COLO668 (cell line): ENCODE measurements around the gene PTBP1.
"Not testable (repeated sequence)": the region's sequence is repeated elsewhere in the genome, so short reads cannot be mapped to it uniquely, and the experiment has no call there.

ENCODE experiments used
- DNase-seq: peaks from one replicate; lab custom pipeline; 2025; ENCODE audit not compliant: unreplicated experiment; lab: John Stamatoyannopoulos, UW

The PTBP1 gene

GRCh38 chr19:807627-808422 lies 10.6 kb downstream of the PTBP1 start:
- DNase-seq, result no peak

GRCh38 chr19:808423-808775 lies 11.1 kb downstream of the PTBP1 start:
- DNase-seq, result no peak

- no peak for DNase-seq
Measured at GRCh38 chr19:810077-810855, 13.0 kb downstream of the PTBP1 start.

- no peak for DNase-seq
Measured at GRCh38 chr19:810883-811489, 13.7 kb downstream of the PTBP1 start.

GRCh38 chr19:811506-812048 lies 14.3 kb downstream of the PTBP1 start:
- DNase-seq, result no peak

DNA sequence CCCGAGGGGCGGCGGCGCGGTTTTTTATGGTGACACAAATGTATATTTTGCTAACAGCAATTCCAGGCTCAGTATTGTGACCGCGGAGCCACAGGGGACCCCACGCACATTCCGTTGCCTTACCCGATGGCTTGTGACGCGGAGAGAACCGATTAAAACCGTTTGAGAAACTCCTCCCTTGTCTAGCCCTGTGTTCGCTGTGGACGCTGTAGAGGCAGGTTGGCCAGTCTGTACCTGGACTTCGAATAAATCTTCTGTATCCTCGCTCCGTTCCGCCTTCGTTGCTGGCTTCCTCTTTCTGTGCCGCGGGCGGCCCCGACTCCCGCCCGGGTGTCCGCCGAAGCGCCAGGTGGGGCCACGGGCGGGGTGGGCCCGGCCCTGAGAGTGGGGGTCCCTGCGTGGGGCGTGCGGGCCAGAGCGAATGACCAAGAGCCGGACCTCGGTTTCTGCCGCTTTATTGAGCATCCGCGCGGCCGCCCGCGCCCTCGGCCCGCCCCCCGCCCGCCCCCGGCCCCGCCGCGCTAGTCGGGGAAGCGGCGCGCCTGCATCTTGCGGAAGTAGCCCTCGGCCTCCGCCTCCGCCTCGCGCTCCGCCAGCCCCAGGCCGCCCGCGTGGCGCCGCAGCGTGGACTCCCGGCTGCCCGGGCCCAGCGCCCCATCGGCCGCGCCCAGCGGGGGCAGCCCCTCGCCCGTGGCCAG lies 14.9 kb downstream of the PTBP1 start:
- DNase-seq, result no peak

GRCh38 chr19:812747-813218 lies 15.5 kb downstream of the PTBP1 start:
- DNase-seq, result no peak

GRCh38 chr19:813219-814151 lies 16.2 kb downstream of the PTBP1 start:
- no peak for DNase-seq

- no peak for DNase-seq
Measured at GRCh38 chr19:814152-815078, 17.2 kb downstream of the PTBP1 start.

DNA sequence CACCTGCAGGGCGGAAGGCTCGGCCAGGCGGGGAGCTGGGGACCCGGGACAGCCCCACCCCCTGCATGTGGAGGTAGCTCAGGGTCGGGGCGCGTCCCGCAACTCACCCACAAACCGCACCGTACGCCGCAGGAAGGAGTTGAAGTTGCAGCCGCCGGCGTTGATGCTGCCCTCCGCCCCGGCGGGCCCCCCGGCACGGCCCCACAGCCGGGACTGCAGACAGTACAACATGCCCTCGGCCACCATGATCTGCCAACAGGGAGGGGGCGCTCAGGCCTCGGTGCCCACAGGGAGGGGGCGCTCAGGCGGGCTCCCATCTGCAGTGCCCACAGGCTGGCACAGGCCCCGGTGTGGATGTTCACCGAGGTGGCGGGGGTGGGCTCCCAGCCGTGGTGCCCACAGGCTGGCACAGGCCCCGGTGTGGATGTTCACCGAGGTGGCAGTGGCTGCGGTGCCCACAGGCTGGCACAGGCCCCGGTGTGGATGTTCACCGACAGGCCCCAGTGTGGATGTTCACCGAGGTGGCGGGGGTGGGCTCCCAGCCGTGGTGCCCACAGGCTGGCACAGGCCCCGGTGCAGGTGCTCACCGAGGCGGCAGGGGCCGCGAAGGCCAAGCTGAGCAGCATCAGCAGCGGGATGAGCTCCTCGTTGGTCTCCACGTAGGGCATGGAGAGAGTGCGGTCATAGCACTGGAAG lies 18.0 kb downstream of the PTBP1 start:
- DNase-seq, result no peak

DNA sequence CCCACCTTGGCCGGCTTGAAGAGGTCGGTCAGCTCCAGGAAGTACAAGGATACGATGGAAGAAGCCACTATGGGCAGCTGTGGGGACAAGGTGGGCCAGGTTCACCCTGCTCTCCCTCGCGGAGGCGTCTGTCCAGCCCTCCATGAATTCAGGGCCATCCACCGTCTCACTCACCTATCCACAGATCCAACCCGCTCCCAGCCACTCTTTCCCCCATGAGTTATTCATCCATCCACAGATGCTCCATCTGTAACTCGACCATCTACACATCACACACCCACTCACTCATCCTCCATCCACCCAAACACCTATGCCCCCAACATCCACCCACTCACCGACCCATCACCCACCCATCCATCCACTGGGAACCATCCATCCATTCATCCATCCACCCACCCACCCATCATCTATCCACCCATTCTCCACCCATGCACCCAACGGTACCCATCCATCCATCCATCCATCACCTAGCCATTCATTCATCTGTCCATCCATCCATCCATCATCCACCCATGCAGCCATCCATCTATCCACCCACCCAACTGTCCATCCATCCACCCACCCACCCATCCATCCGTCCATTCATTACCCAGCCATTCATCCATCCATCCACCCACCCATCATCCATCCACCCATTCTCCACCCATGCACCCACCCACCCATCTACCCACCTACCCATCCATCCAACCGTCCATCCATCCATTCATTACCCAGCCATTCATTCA lies 18.7 kb downstream of the PTBP1 start:
- no peak for DNase-seq

DNA sequence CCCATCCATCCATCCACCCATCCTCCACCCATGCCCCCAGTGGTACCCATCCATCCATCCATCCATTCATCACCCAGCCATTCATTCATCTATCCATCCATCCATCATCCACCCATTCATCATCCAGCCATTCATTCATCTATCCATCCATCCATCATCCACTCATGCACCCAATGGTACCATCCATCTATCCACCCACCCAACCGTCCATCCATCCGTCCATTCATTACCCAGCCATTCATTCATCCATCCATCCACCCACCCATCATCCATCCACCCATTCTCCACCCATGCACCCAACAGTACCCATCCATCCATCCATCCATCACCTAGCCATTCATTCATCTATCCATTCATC lies 19.2 kb downstream of the PTBP1 start:
- DNase-seq, result no peak

DNA sequence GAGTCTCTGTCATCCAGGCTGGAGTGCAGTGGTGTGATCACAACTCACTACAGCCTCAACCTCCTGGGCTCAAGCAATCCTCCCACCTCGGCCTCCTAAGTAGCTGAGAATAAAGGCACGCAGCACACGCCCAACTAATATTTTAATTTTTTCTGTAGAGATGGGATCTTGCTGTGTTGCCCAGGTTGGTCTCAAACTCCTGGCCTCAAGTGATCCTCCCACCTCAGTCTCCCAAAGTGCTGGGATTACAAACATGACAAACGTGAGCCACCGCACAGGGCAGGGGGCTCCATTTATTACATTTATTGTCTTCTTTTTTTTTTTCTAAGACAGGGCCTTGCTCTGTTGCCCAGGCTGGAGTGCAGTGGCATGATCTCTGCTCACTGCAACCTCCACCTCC lies 23.0 kb downstream of the PTBP1 start:
- not testable (repeated sequence) for DNase-seq

- no peak for DNase-seq
Measured at GRCh38 chr19:821231-821824, 24.1 kb downstream of the PTBP1 start.

DNA sequence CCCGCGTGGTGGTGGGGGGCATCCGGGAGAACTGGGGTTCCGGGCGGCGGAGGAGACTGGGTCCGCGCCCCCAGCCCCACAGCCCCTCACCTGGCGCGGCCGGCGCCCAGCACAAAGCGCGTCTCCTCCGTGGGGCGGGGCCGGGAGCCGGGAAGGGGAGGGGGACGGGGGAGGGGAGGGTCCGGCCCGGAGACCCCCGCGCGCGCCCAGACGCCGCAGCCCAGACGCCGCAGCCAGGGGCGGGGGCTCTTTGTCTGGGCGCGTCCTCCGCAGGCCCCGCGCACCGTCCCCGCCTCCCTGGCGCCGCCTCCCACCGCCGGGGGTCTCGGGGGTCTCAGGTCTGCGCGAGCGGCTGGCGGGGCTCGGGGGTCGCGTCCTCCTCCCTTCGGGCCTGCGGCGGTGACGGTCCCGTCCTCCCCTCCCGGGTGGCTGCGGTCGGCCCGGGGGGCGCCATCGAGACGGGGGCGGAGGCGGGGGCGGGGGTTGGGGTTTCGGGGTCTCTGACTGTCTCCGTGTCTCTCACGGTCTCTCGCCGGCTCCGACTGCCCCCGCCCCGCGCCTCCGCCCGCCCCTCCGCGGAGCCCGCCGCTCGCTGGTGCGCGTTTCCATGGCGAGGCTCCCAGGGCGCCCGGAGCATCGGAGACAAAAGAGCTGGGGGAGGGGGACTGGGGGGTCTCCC lies 24.7 kb downstream of the PTBP1 start, which contains the start of gene PLPPR3:
Gene PLPPR3, minus strand, starts transcription at position 131 of the 679 bp plus-strand sequence. CDS start 396 bp downstream, outside the sequence.
- DNase-seq, result no peak

DNA sequence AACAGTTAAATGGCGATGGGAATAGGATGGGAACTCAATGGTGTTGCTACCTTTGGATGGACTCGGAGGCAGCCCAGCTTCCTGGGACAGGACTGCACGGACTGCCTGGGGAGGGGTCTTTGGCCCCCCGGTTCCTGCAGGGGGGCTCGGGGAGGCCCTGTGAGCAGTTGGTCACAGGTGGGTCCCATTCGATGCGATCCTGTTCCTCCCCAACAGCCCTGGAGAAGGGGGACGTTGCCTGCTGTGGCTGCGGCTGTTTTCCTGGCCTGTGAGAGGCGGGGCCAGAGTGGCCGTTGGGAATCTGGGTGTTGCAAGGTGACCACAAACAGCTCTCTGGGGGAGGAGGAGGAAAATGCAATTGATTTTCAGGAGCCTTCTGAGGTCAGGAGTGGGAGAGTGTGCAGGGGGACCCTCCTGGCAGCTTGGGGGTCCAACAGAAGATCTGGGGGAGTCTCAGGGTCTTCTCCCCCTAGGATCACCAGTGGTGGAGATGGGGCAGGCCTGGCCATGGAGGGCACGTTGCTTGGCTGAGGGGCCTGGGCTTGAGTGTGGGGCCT lies 26.4 kb downstream of the PTBP1 start:
- no peak for DNase-seq
